ENCODE measurements around the gene TBC1D24.
A peak's percentile ranks its signal among the peaks of the same experiment; 100 is the strongest.

- TF ChIP-seq EZH2 (IDR thresholded peaks at IDR 0.05; ENCODE audit: borderline replicate concordance, low read depth, low read length) (no peak), CEBPB (tag; IDR thresholded peaks at IDR 0.05) (no peak), CTCF (IDR thresholded peaks at IDR 0.05 in 2 of 3, conservative IDR thresholded peaks at IDR 0.05 in 1 of 3; ENCODE audit: insufficient read depth in 2 of 3, low read depth in 1 of 3, low read length in 3 of 3) (0 out of 6 replicates have a peak, but pooled peaks of 1 of the 3 experiments have one; percentile 5), ZBTB43 (CRISPR knock-in tag; IDR thresholded peaks at IDR 0.05) (no peak), ZFPM2 (CRISPR knock-in tag; IDR thresholded peaks at IDR 0.05) (no peak), POLR2AphosphoS5 (IDR thresholded peaks at IDR 0.05; ENCODE audit: control insufficient read depth, insufficient read depth, low read depth, low read length) (no peak), POLR3A (IDR thresholded peaks at IDR 0.05; ENCODE audit: borderline replicate concordance, extremely low read depth, insufficient read depth, insufficient read length) (no peak), EP300 (IDR thresholded peaks at IDR 0.05; ENCODE audit: low read length) (no peak; the same call in 1 of the 2 replicates), ZNF318 (IDR thresholded peaks at IDR 0.05; ENCODE audit: borderline replicate concordance in 1 of 2, low read depth in 1 of 2) (no peak), CHD2 (IDR thresholded peaks at IDR 0.05; ENCODE audit: low read depth, low read length) (no peak), JUN (IDR thresholded peaks at IDR 0.05; ENCODE audit: borderline replicate concordance, low read depth, low read length) (no peak; the same call in 1 of the 2 replicates), JUN (CRISPR knock-in tag; IDR thresholded peaks at IDR 0.05; ENCODE audit: borderline replicate concordance) (no peak)
- TF ChIP-seq, protein P1, sequence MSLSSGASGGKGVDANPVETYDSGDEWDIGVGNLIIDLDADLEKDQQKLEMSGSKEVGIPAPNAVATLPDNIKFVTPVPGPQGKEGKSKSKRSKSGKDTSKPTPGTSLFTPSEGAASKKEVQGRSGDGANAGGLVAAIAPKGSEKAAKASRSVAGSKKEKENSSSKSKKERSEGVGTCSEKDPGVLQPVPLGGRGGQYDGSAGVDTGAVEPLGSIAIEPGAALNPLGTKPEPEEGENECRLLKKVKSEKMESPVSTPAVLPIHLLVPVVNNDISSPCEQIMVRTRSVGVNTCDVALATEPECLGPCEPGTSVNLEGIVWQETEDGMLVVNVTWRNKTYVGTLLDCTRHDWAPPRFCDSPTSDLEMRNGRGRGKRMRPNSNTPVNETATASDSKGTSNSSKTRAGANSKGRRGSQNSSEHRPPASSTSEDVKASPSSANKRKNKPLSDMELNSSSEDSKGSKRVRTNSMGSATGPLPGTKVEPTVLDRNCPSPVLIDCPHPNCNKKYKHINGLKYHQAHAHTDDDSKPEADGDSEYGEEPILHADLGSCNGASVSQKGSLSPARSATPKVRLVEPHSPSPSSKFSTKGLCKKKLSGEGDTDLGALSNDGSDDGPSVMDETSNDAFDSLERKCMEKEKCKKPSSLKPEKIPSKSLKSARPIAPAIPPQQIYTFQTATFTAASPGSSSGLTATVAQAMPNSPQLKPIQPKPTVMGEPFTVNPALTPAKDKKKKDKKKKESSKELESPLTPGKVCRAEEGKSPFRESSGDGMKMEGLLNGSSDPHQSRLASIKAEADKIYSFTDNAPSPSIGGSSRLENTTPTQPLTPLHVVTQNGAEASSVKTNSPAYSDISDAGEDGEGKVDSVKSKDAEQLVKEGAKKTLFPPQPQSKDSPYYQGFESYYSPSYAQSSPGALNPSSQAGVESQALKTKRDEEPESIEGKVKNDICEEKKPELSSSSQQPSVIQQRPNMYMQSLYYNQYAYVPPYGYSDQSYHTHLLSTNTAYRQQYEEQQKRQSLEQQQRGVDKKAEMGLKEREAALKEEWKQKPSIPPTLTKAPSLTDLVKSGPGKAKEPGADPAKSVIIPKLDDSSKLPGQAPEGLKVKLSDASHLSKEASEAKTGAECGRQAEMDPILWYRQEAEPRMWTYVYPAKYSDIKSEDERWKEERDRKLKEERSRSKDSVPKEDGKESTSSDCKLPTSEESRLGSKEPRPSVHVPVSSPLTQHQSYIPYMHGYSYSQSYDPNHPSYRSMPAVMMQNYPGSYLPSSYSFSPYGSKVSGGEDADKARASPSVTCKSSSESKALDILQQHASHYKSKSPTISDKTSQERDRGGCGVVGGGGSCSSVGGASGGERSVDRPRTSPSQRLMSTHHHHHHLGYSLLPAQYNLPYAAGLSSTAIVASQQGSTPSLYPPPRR (CRISPR knock-in tag; IDR thresholded peaks at IDR 0.05; ENCODE audit: borderline replicate concordance) = no peak
Observed at GRCh38 chr16:2459647-2460390, 15.1 kb upstream of the TBC1D24 start, which contains the start of gene TEDC2.
